NCI-H2171 treated with DMSO at 0.1 percent for 48 hours (cell line): Measurements from ENCODE around the gene ALG9.

Experiments used
- DNase-seq: peaks from one replicate; lab custom pipeline; 2025; lab: John Stamatoyannopoulos, UW

The ALG9 gene

DNA sequence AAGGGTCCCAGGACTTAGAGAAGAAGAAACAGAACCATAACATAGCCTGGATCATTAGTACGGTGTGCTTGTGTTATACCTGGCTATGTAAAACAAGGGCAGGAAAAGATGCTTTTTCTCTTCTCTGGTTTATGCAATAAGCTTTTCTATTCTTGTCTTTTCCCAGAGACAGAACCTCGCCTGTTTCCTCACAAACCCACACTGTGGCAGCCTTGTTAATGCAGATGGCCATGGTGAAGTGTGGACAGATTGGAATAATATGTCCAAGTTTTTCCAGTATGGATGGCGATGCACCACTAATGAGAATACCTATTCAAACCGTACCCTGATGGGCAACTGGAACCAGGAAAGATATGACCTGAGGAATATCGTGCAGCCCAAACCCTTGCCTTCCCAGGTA is 10.8 kb upstream of the ALG9 start:
- no peak for DNase-seq

DNA sequence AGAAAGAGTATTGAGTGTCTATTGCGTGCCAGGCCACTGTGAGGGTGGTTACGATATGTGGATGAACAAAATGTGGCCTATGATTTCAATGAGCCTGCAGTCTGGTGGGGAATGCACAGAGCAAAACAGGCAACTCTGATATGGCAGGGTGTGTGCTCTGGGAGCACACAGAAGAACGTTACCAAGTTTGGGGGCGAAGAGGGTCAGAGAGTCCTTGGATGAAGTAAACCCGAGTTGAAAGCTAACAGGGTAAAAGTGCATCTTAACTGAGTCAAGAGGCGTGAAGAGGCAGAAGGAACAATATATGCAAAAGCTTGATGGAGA is 8.2 kb upstream of the ALG9 start:
- DNase-seq: no peak

DNA sequence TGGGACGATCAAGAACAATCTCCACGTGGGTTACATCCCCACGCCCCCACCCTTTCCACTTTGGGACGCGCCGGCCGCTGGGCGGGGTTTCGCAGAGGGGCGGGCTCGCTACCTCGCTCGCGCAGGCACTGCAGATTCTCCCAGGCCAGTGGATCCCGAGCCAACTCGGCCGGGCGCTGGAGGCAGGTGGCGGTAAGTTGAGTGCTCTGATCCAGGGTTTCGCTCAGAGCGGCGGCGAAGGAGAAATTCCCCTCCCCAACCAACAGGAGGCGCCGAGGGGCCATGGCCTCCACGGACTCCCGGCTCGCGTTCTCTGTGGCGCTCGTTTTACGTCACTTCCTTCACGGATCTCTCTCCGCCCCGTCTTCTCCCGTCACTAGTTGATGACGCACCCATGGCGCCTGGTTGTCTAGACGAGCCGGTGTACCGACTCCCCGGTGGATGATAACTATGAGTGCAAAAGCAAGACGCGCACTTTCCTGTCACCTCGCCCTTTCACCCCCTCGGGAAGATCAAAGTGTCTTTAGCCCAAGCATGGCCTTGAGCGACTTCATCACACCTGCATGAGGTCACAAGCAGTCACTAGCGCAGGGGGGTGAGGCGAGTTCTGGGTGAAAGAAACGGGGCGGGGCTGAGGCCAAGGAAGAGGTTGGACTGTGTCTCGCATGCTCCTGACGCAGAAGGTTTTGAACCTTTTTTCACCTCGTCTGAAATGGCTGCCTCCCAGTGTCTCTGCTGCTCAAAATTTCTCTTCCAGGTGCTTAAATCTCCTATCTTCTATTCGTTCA is 7.7 kb upstream of the ALG9 start, which contains the start of the genes CFAP68 and FDXACB1:
TSS of gene CFAP68 (plus strand) at position 693 of the 788 bp plus-strand sequence. CDS start at position 713, 20 bp downstream.
TSS of gene FDXACB1 (minus strand) at position 317 of the 788 bp plus-strand sequence. CDS start at position 284, 33 bp downstream.
- DNase-seq: peak; percentile 99

DNA sequence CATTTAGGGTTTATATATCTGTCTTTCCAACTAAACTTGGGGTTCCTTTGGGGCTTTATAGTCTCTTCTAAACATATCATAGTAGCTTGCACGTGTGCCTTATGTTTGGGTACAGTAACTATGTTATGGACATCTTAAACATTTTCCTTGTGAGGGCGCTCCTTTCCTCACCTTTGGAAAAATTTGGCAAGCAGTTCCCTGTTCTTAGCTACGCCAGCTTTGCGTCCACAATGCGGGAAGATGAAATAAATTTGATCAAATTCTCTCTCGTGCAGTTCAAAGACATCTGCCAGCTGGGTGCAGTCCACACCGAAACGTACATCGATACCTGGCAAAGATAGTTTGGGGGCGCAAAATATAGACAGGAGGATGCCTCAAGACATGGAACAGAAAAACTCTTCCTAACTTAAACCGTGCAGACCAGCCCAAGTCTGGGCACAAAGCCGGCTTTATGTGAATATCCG is 7.0 kb upstream of the ALG9 start:
- DNase-seq: no peak

DNA sequence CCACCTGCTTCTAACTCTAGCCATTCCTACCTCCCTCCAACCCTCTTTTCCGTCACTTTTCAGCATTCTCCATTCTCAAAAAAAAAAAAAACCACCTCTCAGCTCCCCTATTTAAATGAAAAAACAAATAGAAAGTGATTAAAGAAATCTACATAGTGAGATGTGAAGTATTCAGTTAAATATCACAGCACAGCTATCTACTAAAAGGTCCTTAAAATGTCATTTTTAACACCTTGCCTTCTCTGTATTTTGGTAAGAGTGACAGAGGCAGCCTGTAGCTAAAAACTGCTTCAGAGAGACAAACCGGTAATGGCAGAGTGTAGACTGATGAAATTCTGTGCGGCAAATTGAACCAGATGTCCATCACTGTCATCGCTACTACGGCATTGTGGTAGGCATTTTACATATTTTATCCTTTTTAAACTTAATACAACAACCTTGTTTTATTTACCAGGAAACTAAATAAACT is 346 bp upstream of the ALG9 start:
- no peak for DNase-seq

DNA sequence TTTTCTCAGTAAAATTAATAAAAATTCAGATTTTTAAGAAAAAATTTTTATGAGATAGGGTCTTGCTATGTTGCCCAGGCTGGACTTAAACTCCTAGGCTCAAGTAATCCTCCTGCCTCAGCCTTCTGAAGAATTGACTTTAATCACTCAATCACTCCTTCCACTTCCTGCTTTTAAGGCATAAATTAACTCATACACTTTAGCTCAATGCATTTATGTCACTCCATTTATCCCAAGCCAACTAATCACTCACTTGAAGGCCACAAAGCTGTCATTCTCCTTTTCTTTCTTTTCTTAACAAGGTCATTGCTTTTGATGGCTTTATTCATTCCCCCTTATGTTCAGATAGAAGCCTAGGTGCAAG is 877 bp downstream of the ALG9 start:
- no peak for DNase-seq

DNA sequence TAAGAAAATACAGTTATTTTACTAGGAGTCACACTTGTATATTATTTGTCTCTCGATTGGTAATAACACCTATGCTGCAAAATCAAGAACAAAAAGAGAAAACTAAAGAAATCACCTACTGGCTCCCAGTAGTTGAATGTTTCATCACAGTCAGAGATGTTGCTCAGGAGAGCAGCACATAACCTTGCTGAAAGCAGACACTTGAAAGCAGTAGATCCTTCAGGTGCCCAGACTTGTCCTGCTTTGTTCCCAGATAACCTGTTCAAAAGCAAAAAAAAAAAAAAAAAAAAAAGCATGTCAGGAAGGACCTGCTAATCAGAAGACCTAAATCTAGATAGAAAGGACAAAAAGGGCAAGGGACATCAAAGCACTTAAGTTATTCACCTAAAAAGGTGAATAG is 1.3 kb downstream of the ALG9 start:
- peak; percentile 26 for DNase-seq

DNA sequence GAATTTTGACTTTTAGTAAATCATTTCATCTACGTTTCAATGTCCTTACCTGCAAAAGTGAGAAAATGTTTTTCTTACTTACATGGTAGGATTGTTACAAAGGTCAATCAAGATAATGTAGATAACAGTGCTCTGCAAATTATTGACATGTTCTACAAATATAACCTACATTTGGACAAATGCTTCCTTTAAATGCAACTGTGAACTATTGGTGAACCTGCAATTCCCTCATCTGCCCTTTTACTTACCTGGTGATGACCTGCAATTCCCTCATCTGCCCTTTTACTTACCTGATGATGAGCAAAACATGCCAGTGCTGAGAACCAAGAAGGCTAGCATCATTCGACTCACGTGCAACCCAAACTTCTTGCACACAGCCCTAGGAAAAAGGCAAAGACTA is 11.1 kb downstream of the ALG9 start:
- no peak for DNase-seq

DNA sequence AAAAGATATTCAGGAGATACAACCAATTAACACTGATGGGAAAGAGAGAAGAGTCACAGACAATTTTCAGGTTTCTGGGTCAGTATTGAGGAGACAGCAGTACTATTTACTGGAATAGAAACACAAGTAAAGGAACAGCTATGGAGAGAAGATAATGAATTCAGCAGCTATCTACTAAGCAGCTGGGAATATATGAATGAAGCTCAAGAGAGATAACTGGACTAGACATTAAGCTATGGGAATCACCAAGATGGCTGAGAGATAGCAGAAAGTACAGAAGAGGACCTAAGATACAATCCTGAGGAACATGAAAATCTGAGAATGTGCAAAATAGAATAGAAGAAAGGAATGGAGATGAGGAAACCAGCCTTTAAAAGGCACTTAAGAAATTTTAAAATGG is 15.9 kb downstream of the ALG9 start:
- no peak for DNase-seq

DNA sequence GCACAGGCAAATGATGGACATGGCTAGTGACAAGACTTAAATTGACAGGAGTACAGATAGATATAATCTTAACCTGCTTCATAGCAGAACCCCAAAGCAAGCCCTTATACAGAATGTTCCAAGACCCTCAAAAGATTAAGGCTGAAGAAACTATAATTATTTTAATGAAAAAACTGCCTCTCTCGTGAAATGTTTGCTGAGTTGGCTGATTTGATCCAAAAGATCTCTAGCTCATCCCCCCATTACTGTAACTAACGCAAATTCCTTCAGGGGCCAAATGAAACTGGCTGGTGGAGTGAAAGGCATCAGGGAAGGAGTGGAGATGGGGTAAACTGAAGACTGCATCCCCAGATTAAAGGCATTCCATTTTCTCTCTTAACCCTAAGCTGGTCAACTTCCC is 19.3 kb downstream of the ALG9 start:
- no peak for DNase-seq

DNA sequence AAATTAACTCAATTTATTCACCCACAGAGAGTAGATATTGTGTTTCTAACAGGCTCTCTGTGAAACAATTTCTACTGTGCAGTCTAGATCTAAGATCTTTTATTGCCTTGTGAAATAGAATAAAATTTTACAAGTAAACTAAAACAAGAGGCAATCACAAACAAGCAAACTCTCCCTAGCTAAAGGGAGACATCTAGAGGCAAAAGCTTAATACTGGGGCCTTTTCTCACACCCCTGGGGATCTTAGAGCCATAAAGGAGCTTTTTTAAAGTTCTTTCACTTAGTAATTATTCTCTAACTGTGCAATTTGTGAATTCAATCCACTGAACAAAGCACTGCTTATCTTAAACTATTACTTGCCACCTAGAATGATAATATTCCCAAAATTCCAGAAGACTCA is 19.7 kb downstream of the ALG9 start:
- peak; percentile 23 for DNase-seq

DNA sequence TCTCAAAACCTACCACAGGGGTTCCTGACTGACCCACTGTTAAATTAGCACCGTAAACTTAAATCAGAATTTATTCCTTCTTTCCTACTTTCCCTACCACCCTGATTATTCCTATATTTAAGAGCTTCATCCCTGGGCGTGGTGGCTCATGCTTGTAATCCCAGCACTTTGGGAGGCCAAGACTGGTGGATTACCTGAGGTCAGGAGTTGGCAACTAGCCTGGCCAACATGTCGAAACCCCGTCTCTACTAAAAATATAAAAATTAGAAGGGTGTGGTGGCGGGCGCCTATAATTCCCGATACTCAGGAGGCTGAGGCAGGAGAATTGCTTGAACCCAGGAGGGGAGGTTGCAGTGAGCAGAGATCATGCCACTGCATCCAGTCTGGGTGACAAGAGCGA is 20.3 kb downstream of the ALG9 start:
- DNase-seq: no peak

DNA sequence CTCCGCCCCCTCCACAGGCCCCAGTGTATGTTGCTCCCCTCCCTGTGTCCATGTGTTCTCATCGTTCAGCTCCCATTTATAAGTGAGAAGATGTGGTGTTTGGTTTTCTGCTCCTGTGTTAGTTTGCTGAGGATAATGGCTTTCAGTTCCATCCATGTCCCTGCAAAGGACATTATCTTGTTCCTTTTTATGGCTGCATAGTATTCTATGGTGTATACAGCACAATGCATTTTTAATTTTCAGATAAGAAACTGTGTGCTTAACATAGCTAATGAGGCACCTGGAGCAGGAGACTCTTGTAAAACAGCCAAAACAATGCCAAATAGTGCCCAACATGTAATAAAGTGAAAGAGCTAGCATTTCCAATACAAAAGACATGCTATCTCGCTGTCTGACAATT is 21.8 kb downstream of the ALG9 start:
- DNase-seq: no peak

DNA sequence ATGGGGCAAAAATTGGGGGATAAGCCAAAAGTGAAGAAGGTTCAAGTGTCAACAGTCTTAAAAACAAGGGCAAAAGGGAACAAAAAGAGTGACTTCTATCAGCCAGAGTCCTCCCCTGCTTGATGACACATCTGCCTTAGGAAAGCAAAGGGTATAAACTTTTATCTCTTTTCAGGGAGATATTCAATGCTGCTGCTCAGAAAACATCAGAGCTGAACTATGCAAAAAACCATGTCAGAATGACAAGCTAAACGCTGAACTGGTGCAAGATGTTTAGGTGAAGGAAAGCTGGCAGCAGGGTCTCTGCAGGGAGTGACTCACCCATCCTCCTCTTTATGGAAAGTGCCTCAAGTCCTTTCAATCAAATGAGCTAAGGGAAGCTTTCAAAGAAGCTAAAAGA is 24.7 kb downstream of the ALG9 start:
- DNase-seq: no peak

DNA sequence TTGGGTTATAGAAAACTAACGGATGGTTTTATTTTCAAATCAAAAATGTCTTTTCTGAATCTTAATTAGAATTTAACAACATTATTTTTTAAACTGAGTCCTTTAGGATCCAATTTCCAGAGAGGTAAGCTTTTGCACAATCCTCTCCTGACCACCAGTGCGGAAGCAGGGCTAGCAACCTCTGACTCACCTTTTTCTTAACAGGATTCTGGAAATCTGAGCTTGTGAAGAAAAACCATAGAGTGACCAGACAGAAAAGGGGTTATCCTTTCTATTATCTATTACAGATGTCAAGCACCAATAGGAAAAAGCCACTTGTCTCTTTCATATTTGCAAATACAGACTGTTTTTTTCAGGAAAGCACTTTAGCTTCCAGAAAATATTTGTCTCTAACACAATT is 25.3 kb downstream of the ALG9 start:
- no peak for DNase-seq

DNA sequence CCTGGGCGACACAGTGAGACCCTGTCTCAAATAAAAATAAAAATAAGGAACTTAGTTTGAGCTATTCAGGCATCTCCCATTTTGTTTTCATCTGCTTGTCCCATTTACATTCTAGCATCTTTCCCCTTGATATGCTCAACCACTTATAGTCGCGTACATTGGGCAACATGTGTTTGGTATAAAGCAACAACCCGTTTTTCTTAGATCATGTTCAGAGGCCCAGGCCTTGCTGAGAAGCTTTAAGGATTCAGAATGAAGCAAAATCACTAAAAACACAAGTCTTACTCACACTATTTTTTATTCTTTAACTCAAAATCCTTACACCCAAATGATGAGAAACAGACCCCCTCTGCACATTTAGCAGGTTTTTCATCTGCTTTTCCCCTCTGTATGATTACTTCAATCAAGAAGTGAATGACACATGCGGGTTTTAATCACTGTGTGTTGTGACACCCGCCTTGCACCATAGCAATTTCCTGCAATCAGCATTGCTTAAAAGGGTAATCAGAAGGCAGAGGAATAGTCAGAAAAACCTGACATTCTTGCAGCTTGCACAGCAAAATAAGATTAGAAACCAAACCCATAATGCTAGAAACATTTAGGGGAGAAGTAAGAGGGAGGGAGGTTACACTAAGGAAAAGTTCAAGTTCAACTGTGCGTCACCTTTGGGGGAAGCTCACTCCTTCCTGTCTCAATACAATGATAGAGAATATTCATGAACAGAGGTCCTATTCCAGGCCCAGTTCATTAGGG is 25.9 kb downstream of the ALG9 start:
- DNase-seq: no peak

DNA sequence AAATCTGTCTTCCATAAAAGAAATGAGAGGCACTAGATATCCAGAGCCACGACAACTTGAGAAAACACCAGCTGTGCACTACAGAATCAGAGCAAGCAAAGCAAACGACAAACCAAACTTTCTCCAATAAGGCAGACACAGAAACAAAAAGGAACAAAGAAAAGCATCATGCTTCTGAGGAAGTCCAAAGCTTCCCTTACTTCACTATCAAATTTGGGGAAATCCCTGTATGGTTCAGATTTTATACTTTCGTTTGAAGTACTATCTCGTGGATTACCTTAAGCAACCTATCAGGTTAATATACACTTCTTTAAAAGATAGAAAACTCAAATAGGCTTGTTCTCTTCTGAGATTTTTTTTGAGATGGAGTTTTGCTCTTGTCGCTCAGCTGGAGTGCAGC is 27.7 kb downstream of the ALG9 start:
- no peak for DNase-seq

DNA sequence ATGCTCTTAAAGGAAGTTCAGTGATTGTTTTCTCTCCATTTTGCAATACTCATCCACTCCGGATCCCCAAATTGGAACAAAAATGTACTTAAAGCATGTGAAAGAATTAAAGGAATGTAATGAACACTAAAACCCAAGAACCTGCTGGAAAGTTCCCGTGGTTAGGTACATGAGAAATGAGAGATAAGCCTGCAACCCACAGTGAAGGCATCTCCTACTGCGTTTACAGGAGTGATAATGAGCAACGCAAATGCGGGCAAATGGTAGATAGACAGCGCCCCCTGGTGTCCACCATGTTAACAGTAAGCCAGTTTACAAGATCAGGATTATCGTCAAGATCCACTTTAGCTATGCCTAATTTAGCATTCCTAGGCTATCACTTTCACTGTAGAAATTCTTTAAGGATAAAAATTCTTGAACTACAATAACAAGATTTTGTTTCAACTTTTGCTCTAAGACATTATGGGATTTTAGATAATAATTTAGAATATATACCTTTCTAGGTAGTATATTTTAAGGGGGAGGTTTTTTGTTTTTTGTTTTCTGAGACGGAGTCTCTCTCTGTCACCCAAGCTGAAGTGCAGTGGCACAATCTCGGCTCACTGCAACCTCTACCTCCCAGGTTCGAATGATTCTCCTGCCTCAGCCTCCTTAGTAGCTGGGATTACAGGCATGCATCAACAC is 29.9 kb downstream of the ALG9 start:
- DNase-seq: peak; percentile 83

DNA sequence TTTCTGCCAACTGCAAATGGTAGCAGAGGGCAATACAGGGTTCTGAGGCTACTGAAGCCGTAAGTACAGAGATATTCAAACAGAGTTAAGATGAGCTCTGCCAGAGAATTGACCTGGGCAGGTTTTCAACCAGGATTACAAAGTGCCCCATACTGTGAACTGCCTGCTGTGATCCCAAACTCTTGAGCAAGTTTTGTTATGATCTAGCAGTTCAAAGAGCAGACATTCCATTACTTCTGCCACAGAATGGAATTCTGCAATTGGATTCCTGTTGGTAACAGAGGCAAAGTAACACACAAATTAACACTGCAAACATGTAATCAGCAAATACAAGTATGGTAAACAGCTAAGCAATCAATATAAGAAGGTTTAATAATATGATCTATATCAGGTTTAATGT is 31.2 kb downstream of the ALG9 start:
- no peak for DNase-seq

DNA sequence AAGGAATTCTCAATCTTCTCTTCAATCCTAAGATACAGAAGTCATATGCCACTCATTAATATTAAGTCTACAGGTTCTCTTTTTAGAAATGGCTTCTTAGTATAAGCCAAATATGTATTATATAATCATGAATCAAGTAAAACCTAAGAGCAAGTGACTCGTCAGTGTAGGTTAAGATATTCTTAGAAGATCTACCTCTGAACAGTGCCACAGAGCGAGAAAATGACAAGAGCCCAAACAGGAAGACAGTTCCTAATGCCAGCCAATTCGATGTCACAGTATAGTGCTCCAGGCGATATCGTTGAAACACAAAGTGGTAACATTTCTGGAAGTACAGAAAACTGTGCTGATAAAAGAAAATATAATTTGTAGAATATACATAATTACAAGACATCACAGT is 33.3 kb downstream of the ALG9 start:
- no peak for DNase-seq

DNA sequence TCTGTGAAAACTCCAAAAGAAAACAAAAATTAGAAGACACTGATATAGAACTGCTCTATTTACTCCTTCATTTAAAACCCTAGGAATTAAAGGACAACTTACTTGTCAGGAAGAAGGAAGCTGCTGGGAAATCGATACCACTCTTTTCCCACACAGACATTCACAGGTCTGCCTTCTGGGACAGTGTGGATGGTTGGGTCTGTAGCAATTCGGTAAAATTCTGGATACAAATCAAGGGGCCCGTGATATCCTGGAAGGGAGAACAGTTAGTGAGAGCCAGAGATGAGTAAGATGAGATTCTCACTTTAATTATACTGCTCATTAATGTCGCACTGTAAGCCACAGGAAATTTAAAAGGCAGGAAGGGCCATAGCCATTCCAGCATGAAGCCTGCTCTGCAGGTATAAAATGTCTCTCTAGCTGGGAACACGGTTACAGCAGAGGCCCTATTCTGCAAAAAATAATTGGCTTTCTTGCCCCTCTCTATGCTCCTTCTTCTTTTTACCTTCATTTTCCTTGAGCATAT is 34.0 kb downstream of the ALG9 start:
- DNase-seq: no peak

DNA sequence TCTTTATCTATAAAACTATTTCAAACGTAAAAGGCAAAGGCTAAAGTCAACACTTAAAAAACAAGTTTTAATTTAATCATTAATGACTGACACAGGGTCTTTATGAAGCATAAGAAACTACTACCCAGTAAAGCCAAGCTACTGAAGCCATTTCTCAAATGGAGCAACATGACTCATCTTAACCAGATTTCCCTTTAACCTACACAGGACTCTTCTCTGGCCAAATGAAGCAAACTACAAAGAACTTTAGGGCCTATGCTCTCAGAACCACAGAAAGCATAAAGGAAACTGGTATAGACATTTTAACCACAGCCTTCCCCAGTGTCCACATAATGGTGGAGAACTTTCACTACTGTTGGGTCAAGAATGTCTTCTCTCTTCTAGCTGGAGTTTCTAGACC is 34.7 kb downstream of the ALG9 start:
- no peak for DNase-seq

DNA sequence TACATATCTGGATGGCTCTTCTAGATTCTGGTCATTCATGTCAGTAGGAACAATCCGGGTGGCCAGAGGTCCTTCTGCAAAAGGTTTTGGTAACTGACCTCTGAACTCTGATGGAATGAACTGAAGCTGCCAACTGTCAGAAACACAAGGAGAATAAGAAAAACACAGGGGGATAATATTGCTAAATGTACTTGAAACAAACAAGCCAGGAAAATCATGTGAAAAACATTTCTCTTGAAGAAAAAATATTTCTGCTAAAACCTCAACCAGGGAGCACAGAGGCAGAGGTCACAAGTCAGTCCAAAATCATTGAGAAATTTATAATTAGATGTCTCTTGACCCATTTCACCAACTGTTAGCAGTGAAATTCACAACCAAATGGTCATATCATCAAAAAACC is 35.2 kb downstream of the ALG9 start:
- no peak for DNase-seq
